ENCODE measurements around the gene KRTAP10-7. TPM values are rescaled to one million over a fixed set of nuclear protein-coding genes. Genes with fewer than 3 reads are reported as not detected.

KRTAP10-7 gene
- total RNA-seq, 1 experiment from 2014 or later: not detected

GRCh38 chr21:44623575-44623974 is 23.2 kb downstream of the KRTAP10-7 start:
- H2BK15ac ChIP-seq (ENCODE audit: low read depth, low read length): no peak overlapping the region
- H3K9me3 ChIP-seq (ENCODE audit: control insufficient read depth, low read depth, low read length): peaks cover 4% of the 10 kb centered on the region
- no peaks in the 10 kb centered on the region for H3K79me2 ChIP-seq (ENCODE audit: insufficient read depth, low read length)
- H4K8ac ChIP-seq (replicated peaks; ENCODE audit: insufficient read length, low read depth, low read length): no peak overlapping the region
- no peak overlapping the region for H3K23ac ChIP-seq (ENCODE audit: insufficient read length, low read depth, low read length)
- no peak overlapping the region for H2BK12ac ChIP-seq (ENCODE audit: insufficient read length, low read depth, low read length)
- H3K9me3 Mint-ChIP-seq: peaks cover 50 to 54% of the 10 kb centered on the region in 2 experiments
- no peak overlapping the region for H2BK120ac ChIP-seq (ENCODE audit: low read depth, low read length, poor library complexity, severe bottlenecking)
- H4K20me1 ChIP-seq (ENCODE audit: control insufficient read depth, insufficient read depth, insufficient read length): no peaks in the 10 kb centered on the region
- H3K14ac ChIP-seq (ENCODE audit: insufficient read depth, low read length): no peak overlapping the region
- no peak overlapping the region for H3K4me3 Mint-ChIP-seq
- no peak overlapping the region for H2BK5ac ChIP-seq (ENCODE audit: insufficient read length, low read length)
- H3K4me1 Mint-ChIP-seq: peaks cover 6 to 7% of the 10 kb centered on the region in 2 experiments; a peak in 3 of 4 replicates
- H3K36me3 Mint-ChIP-seq (ENCODE audit: insufficient read depth in 1 of 3, low read depth in 3 of 3): peaks cover 12 to 46% (median 30%) of the 10 kb centered on the region in 3 experiments
- H3K27ac ChIP-seq (ENCODE audit: insufficient read length, low read depth, low read length): no peak overlapping the region
- H3K23me2 ChIP-seq (ENCODE audit: insufficient read length, low read depth, low read length, poor library complexity, severe bottlenecking): no peaks in the 10 kb centered on the region
- H3K4me2 ChIP-seq (ENCODE audit: insufficient read depth, insufficient read length, low read length): no peak overlapping the region
- H4K91ac ChIP-seq (ENCODE audit: insufficient read length, low read depth, low read length): no peak overlapping the region
- no peaks in the 10 kb centered on the region for H3K4me1 ChIP-seq (ENCODE audit: insufficient read depth, low read length)
- H3K27me3 ChIP-seq (ENCODE audit: insufficient read depth, low read length): no peaks in the 10 kb centered on the region
- no peak for DNase-seq
- no peak overlapping the region for H4K5ac ChIP-seq (ENCODE audit: insufficient read length, low read depth, low read length)
- no peak overlapping the region for H3K27ac Mint-ChIP-seq
- H2AFZ ChIP-seq (ENCODE audit: low read length): no peak overlapping the region
- no peak overlapping the region for H2AK5ac ChIP-seq (ENCODE audit: insufficient read length, low read length)
- no peak overlapping the region for H3K9ac ChIP-seq (ENCODE audit: extremely low read depth, insufficient read length, low read length)
- no peak overlapping the region for H3K18ac ChIP-seq (ENCODE audit: insufficient read length, low read depth, low read length)
- no peak overlapping the region for H3K56ac ChIP-seq (ENCODE audit: insufficient read length, low read depth, low read length)
- no peak overlapping the region for H3T11ph ChIP-seq (ENCODE audit: low read length)
- H3K27me3 Mint-ChIP-seq (ENCODE audit: low read depth): peaks cover 5% of the 10 kb centered on the region
- H3K4ac ChIP-seq (ENCODE audit: low read depth, low read length): no peak overlapping the region
- TF ChIP-seq CTCF (conservative IDR thresholded peaks at IDR 0.05): no peak
- no peak overlapping the region for H2BK20ac ChIP-seq (ENCODE audit: low read depth, low read length, poor library complexity, severe bottlenecking)
- H3K79me1 ChIP-seq (ENCODE audit: insufficient read depth, low read depth, low read length, poor library complexity, severe bottlenecking): no peaks in the 10 kb centered on the region

Data from H9 (cell line).